HG03457 (cell line): ENCODE data around the gene ATP8B3.

Experiments
- ATAC-seq: cut with Tn5 transposase; IDR thresholded peaks from one replicate; pipeline ENCODE4 v1.9.1; 2021; ENCODE audit warnings: moderate number of reproducible peaks; ENCODE audit not compliant: unreplicated experiment

Gene ATP8B3

GRCh38 chr19:1748115-1748872, 63.8 kb downstream of the ATP8B3 start:
- ATAC-seq, result no peak

- no peak for ATAC-seq
These were observed 64.6 kb downstream of the ATP8B3 start for GRCh38 chr19:1747285-1748114.

- ATAC-seq, result no peak
These were observed 65.4 kb downstream of the ATP8B3 start for GRCh38 chr19:1746401-1747284.

GRCh38 chr19:1745589-1746031, 66.5 kb downstream of the ATP8B3 start:
- ATAC-seq, result no peak

- no peak for ATAC-seq
These were observed 67.1 kb downstream of the ATP8B3 start for GRCh38 chr19:1744822-1745563.

- ATAC-seq, result no peak
These were observed 67.9 kb downstream of the ATP8B3 start for GRCh38 chr19:1744133-1744665.

GRCh38 chr19:1742989-1743696, 68.9 kb downstream of the ATP8B3 start:
- ATAC-seq, result no peak

GRCh38 chr19:1739960-1740629, 72.0 kb downstream of the ATP8B3 start:
- ATAC-seq, result no peak

GRCh38 chr19:1736927-1737326, 75.1 kb downstream of the ATP8B3 start:
- ATAC-seq, result no peak

- ATAC-seq, result no peak
These were observed 75.8 kb downstream of the ATP8B3 start for GRCh38 chr19:1736280-1736679.

GRCh38 chr19:1734321-1734966, 77.6 kb downstream of the ATP8B3 start:
- no peak for ATAC-seq
